Endothelial cell of umbilical vein (primary cell): ENCODE data around the gene APRT.

Experiments used
- CTCF ChIP-seq, 2 donors: IDR thresholded peaks; 1 replicate in 1 of 2; 2 replicates in 1 of 2; pipeline ENCODE4 v1.5.1; 2011; ENCODE audit warnings: low read length in 2 of 2, mild to moderate bottlenecking in 2 of 2, moderate library complexity in 2 of 2, control low read depth in 1 of 2, inconsistent platforms in 1 of 2, low read depth in 1 of 2; ENCODE audit not compliant: insufficient read depth in 1 of 2; ENCODE audit errors: extremely low read depth in 1 of 2
- EZH2 ChIP-seq: IDR thresholded peaks from 2 replicates; pipeline ENCODE4 v1.6.1; 2012; ENCODE audit warnings: borderline replicate concordance, low read depth, mild to moderate bottlenecking, moderate library complexity, low read length, inconsistent platforms; ENCODE audit not compliant: severe bottlenecking
- FOS ChIP-seq: IDR thresholded peaks from 2 replicates; pipeline ENCODE4 v1.6.1; 2011; ENCODE audit warnings: mild to moderate bottlenecking, low read length, moderate library complexity, borderline replicate concordance; ENCODE audit not compliant: insufficient read depth
- GATA2 ChIP-seq: IDR thresholded peaks from 2 replicates; pipeline ENCODE4 v1.7.0; 2011; ENCODE audit warnings: low read depth, mild to moderate bottlenecking, moderate library complexity, mixed read lengths, low read length; ENCODE audit not compliant: insufficient read length, insufficient read depth
- JUN ChIP-seq: IDR thresholded peaks from 2 replicates; pipeline ENCODE4 v1.6.1; 2011; ENCODE audit warnings: borderline replicate concordance, low read depth; ENCODE audit not compliant: insufficient read length, insufficient read depth
- MAX ChIP-seq: IDR thresholded peaks from 2 replicates; pipeline ENCODE4 v1.6.1; 2011; ENCODE audit not compliant: insufficient read depth, insufficient read length
- MYC ChIP-seq: IDR thresholded peaks from one replicate; pipeline ENCODE4 v1.6.1; 2011; ENCODE audit warnings: mild to moderate bottlenecking, low read depth, low read length
- POLR2A ChIP-seq: IDR thresholded peaks from 2 replicates; pipeline ENCODE4 v1.6.1; 2012; ENCODE audit warnings: low read depth, mild to moderate bottlenecking, control low read depth, low read length
- POLR2AphosphoS5 ChIP-seq: IDR thresholded peaks from 2 replicates; pipeline ENCODE4 v1.6.1; 2012; ENCODE audit warnings: low read depth, mild to moderate bottlenecking, control low read depth, low read length, moderate library complexity; ENCODE audit not compliant: insufficient read depth

GRCh38 chr16:88861359-88861758, 49.6 kb upstream of the APRT start:
- TF ChIP-seq CTCF (IDR thresholded peaks at IDR 0.05; ENCODE audit: extremely low read depth in 1 of 2, insufficient read depth in 1 of 2, low read depth in 1 of 2, low read length in 2 of 2) (no peak), EZH2 (no peak), MAX (no peak), POLR2AphosphoS5 (no peak), POLR2A (no peak), JUN (no peak), FOS (no peak), MYC (no peak), GATA2 (no peak)
